ENCODE data around the gene VAV2.

VAV2 gene

DNA sequence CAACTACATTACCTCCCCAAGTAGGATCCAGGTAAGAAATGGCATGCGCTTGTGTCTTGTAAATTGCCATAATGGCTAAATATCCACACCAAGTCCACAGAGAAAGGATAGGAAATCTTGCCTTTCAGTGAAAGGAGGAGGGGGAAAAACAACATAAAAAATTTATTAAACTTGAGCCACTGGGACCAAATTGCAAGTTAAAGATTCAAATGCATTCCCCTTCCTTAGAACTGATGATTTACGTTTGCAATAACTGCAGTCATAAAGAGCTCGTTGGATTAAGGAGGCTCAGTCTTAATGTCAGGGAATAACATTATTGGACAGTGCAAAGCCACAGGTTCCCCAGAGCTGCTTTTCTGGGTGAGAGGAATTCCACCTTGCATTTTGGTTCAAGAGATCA, 161.4 kb downstream of the VAV2 start:
- DNase-seq = no peak

DNA sequence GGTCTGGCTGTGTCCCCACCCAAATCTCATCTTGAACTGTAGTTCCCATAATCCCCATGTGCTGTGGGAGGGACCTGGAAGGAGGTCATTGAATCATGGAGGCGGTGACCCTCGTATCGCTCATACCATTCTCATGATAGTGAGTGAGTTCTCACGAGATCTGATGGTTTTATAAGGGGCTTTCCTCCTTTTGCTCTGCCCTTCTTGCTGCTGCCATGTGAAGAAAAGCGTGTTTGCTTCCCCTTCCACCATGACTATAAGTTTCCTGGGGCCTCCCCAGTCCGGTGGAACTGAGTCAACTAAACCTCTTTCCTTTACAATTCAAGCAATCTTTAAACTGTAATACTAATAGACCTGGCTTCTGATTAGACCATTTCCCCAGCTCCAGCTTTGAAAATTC, 161.8 kb downstream of the VAV2 start:
- no peak for DNase-seq

DNA sequence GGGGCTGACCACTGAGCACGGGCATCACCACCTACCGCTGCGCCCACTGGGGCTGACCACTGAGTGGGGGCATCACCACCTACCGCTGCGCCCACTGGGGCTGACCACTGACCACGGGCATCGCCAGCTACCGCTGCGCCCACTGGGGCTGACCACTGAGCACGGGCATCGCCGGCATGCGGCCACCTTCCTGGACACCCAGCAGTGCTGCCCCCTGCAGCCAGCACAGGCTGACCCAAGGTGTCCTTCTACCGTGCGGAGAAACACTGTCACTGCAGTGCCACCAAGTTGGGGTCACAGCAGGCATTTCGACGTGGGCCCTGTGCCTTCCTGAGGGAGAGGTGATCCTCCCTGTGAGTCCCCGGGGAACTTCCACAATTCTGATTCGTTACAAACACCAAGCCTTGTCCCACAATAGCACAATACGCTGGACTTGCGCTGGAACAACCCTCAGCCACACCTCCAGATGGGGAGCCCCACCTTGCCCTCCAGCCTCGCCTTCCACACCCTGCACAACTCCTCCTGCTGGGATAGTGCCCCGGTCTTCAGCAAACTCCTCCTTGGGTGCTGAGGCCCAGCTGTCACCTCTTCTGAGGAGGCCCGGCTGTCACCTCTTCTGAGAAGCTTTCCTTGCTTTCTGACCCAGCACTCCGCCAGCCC, 163.7 kb downstream of the VAV2 start:
- no peak for DNase-seq

DNA sequence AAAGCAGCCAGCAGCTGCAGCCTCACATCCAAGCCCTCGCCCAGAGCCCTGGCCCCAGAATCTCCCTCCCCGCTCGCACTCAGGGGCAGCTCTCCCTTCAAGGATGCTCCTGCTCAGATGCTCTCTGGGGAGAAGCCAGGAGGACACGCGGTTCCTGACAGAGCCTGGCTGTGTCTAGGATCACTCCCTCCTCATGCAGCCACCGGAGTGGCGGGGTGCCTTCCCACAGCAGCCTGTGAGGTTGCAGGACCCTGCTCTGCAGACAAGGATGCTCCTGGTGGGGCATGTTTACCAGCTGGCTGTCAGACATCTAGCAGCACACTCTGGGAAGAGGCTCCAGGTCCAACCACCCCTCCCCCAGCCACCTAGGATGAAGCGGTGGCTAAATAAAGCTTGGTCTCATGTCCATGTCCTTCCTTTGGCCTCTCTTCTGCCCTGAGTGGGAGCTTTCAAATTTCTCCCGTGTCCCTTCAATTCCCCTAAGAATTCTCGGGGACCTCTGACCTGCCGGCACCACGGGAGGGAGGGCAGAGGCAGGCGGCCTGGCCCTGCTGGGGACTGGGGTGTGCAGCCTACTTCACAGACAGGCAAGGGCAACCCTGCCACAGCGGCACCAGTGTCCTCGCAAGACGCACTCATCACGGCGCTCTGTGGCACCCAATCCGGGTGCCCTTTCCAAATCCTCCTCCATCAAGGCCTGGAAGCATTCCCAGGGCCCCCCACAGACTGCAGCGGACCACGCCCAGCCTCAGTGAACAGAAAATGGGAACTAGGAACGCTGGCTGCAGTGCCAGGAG, 165.6 kb downstream of the VAV2 start:
- no peak for DNase-seq

DNA sequence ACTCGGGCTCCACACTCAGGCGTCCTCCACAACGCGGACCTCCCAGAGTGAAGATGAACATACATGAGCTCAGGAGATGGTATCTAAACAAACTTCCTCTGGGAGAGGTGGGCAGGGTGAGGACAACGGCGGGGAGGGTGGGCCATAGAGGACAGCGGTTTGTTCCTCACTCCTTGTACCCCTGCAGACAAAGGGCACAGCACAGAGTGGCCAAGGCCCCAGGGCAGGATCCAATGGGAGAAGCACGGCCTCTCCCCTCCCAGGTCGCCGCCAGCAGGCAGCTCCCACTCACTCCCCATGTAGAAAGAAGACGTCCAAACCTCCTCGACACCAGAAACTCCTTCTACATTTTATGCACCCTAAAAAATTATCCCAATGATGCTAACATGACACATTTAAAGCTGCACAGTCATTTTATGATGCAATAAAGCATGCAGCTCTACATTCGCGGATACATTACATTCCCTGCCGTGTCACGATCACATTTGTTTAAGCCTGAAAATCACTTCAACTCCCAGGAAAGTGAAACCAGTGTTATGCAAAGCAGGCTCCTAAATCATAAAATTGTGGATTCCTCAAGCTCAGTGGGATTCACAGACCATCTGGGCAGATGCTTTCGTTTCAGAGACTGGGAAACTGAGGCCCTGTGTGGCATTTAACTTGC, 166.4 kb downstream of the VAV2 start:
- no peak for DNase-seq

DNA sequence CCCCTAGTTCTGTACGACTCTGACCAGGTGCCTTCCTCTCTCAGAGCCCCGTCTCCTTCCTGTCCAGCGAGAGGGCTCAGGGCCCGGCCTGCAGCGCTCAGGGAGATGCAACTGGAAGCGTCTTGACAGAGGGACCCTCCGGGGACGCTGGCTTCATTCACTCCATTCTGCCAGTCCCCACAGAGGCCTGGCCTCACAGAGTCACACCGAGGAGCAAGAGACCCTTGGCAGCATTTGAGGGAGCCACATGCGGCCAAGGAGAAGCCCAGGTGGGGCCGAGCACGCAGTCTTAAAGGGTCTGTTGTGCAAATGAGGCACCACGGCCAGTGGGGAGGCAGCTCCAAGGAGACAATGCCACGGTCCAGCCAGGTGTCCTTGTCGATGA, 167.3 kb downstream of the VAV2 start:
- DNase-seq = no peak

DNA sequence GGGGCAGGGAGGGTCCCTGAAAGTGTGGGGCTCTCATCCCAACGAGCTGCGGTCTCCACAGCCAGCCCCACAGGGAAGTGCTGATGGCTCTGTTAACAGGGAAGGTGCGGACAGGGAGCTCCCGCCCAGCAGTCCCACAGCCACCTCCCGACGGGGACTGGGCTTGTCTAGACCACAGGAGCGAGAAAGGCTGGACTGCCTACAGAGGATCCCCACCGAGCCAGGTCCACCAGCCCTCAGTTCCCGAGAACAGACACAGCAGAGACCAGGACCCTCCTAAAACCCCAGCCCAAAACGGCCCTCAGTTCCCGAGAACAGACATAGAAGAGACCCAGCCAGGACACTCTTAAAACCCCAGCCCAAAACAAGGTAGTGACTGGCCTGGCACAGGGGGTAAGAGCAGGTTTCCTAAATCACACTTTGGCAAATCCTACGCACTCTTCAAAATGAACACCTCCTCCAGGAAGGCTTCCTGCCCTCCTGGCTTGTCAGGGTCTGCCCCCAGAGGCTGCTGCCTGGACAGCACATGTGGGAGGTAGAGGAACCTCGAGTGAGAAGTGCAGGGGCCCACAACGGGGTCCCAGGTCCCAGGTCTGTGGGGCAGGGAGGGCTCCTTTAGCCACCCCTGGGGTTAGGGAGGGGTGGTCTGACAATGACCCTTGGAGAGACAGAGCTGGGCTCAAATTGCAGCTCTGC, 167.9 kb downstream of the VAV2 start:
- no peak for DNase-seq

DNA sequence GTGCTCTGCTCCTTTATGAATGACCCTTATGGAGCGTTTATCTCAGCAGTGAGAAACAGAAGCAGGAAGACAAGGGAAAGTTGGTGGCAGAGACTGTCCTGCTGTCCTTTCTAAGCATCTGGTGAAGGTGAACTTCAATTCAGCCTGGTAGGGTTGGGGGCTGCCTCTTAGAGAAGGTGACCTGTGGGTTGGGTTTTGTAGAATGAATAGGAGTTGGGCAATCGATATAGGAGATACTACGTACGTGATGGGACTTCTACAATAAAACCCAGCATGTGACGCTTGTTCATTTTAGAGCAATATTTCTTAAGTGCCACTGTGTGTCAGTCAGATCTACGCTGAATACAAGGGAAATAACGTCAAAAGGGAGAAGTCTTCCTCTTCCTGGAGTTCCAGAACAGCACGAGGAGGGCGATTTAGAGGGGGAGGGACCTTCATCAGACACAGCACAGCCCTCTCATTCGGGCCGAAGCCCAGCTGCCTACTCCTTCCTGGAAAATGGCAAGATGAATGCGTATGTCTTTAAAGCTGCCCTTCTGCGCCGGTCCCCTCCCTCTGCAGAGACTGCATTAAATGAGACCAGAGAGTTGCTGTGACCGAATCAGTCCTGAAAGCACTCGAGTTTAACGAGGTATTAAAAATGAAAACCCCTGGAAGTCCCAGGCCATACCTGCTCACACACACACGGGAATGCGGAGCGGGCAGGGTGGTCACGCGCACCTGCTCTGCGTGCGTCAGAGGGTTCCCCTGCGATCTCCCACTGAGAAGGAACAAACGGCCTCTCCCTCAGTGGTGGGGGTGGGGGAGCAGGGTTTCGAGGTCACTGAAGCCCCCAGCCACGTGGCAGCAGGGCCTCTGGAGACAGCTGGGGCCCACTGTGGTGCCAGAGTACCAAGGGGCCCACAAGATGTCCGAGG, 168.7 kb downstream of the VAV2 start:
- no peak for DNase-seq

DNA sequence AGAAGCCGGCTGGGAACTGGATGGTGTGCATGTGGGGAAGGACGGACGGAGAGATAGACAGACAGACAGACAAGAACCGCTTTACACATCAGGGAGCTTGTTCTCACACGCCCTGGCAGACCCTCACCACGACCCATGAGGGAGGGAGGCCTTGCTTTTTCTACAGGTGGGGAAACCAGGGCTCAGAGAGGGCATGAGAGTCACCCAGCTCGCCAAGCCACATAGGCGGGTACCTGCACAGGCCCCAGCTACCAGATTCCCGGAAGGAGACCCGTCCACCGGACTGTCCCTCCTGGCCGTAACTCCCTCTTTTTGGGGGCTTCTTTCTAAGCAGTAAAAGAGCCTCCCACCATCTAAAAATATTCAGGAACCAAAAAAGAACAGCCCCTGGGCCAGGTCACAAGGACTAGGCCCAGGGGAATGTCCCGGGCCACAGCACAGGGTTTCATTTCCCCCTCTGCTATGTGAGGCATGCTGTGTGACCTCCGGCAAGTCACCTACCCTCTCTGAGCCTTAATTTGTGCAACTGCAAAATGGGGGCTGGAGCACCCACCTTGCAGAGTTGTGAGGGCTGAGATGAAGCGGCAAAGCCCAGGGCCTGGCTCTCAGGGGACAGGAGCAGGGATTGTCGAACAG, 169.6 kb downstream of the VAV2 start:
- no peak for DNase-seq

DNA sequence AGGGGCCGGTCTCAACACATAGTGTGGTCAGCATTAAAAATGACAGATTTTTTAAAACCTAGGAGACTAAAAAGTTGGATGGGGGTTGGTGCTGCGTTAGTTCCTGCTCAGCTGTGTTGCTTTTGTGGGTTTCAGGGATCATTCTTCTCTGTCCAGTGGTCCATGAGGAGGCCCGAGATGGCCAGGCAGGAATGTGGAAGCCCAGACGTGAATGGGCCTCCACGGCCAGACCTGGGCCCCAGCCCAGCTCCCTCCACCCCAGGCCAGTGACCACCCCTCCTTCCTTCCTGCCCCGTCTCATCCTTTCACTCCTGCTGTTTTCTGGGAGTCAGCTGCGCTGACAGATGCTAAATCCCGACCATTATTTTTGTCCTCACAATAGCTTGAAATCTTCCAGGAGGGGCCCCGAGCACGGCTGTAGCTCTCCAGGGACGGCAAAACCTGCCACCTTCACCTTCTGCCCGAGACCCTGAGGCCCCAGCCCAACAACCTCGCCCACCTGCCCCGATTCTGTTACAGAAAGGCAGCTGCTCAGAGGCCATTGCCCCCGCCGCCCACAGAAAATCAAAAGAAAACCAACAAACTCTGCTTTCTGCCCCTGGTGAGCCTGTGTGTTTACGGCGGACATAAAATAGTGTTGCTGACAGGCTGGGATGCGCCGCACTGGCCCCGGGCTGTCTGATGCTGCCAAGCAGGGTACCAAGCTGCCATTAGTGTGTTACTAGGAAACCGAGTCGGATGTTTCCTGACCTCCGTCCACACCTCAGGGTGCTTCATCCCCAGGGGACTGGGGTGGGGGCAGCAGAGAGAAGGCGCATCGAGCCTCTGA, 170.3 kb downstream of the VAV2 start:
- DNase-seq = no peak

DNA sequence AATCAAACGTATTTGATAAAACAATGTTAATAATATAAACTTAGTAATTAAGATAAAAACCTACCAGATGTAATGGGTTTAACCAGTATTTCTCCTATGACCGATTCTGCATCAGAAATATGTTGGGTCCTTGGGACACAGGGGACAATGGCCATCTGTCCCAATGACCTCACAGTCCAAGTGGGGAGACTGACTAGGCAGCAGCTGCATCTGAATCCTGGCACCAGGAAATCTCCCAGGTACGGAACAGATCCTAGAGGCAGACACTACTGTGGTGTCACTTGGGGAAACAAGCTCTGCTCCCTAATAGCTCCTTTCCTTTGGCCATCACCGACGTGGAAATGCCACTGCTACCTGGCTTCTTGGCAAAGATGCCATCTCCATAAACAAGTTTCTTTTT, 172.2 kb downstream of the VAV2 start:
- DNase-seq = no peak

DNA sequence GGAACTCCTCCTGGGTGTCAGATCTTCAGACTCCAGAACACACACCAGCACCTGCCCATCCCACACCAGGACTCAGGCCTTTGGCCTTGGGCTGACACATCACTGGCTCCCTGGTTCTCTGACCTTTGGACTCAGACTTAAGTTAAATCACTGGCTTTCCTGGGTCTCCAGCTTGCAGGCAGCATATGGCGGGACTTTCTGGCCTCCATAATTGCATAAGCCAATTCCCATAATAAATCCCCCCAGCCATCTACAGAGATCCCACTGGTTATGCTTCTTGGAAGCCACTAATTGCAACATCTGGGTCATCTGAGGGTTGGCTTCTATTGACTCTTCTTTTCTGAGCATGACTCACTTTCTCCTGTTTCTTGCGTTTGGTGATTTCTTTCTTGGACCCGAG, 173.7 kb downstream of the VAV2 start:
- no peak for DNase-seq

DNA sequence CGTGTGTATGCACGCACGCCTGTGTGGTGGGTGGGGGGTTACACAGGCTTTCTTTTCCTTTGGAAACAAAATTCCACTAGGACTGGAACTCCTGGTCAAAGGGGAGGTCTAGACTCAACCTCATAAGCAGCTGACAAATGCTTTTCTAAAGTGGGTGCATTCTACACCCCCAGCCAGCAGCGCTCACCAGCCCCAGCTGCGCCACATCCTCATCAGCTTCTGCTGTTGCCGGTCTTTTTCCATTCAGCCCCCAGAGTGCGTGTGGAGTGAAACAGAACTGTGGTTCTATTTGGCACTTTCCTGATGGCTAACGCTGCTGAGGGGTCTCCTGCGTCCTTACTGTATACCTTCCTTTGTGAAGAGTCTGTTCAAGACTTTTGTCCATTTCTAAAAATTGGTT, 176.3 kb downstream of the VAV2 start:
- DNase-seq = no peak

DNA sequence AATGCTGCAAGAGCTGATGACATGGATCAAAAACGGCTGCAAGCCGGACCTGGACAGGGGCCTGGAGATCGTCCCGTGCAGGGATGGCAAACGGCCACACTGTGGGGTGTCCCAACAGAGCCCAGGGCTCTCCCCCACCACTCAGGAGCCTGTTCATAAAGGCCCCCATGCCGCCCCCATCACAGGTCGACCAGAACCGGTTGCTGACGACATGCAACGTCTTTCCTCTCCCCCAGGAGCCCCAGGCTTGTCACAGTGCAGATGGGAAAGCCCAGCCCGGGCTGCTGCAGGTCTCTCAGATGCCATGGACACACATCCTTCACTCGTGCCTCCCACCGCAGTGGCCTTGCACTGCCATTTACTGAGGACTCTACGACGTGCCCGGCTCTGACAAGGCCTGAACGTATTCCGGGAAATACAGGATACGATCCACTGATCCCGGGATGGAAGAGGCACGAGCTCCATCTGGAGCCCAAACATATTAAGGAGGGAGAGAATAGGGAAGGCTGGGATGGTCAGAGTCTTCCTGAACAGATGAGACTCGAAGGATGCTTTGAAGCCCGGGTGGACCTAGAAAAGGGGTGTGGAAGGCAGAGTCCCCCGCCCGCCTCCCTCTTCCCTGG, 177.4 kb downstream of the VAV2 start:
- DNase-seq = no peak

DNA sequence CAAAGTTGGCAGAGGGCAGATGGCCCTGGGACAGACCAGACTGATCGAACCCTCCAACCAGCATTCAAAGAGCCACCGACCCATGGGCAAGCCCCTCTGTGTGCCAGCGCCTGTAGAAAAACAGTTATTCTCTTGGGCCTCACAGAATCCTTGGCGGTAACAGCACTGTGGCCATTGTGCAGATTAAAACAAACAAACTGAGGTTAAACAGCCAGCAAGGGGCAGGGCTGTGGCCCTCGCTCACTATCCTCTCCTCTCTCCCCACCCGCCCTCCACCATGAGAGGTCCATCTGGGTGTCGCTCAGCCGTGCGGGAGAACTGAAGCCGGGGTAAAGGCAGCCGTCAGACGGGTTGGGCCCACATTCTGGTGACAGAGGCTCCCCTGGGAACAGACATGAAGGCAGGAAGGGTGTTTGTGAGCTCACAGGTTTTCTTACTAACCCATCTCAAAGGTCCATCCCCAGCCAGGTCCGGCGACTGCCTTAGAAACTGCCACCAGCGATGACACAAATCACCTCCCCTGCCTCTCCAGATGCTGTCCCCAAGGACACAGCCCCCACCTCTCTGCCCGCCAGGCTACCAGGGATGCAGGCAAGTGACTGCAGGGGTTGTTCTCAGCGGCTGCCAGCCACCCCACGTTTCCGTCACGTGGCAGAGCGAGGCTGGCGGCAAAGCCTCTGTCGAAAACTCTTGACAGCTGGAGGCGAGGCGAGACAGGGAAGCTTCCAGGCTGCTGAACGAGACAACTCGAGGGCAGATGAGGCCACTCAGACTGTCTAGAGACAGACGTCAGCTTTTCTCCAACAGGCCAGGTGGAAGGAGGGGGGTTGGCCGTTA, 178.2 kb downstream of the VAV2 start:
- DNase-seq = no peak

DNA sequence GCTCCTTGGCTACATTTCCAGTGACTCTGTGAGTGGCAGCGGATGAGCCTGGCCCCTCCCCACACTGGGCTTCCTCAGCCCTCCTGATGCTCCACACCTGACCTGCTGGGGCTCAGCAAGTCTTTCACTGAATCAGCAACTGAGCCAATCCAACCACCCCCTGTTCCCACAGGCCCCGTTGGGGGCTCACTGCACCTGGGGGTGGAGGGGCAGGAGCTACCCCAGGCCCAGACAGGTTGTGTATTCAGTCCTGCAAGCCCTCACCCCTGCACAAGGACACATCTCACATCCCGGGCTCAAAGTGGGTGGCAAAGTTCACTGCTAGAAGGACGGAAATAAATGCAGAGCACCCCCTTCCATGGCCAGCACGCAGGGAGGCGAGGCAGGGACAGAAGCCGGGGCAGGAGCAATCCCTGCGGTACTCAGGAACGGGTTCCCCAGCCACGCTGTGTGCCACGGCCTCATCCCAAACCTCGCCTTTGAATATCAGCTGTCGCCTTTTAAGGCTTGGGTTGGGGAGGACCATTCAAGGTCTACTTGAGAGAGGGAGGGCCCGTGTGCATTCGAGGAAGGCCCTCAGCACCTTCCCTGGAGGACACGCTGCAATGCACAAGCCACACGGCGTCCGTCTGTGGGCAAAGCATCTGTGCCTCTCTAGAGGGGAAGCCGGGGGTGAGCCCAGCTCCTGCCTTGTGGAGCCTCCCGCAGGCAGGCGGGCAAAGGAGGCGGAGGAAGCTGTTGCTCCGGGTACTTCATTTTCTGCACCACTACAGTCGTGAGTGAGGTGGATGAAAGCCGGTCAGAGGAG, 179.0 kb downstream of the VAV2 start:
- DNase-seq = no peak

DNA sequence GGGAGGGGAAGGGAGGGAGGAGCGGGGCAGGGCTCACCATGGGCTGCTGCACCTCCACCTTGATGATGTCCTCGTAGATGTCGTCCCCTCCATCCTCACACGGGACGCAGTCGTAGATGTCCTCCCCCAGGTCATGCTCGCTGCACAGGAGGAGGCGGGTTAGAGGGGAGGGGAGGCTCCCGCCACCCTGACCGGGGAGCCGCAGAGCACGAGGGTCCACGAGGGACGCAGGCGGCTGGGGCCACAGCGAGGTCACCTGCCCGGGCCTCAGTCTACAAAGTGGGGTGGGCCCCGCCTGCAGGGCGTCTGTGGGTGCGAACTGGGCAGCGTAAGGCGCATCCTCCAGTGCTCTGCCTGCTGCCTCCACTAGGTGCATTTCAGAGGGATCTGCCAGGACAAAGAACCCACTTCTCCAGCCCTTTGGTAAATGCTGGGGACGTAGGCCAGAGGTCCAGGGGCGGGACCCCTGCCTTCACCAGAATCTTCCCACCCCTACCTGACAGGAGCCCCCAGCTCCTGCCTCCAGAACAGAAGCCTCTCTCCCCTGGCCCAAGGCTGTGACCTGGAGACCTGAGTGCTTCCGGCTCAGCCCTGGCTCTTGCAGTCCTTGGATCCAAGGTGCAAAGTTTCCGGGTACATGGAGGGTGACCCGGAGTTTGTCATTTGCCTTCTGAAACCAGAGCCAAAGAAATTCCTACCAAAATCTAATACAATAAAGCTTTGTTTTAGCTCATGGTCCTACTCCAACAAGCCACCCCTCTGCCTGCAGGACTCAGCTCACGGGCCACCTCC, 179.9 kb downstream of the VAV2 start:
- no peak for DNase-seq

DNA sequence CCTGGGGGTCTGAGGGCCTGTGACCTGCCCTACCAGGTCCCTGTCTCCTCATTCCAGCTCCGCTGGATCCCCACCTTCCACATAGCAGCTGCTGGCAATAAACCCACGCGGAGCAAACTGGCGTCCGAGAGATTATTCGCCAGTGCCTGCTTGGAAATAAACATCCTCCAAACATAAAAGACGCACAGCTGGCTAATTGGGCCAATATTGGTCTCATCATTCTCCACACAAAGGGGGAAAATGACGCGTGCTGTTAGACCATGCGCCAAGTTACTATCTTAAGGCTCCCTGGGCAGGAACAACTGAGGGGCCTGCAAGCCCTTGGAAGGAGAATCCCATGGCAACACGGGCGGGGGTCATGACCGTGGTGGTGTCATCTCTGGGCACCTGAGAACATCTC, 180.7 kb downstream of the VAV2 start:
- no peak for DNase-seq

Data from CD4-positive, alpha-beta T cell treated with Interleukin-4 for 4 hours (primary cell).